Fibroblast of peridontal ligament (primary cell): ENCODE results near the gene CLDN14.
"Not testable (repeated sequence)": the region's sequence is repeated elsewhere in the genome, so short reads cannot be mapped to it uniquely, and the experiment has no call there.

Experiments
- DNase-seq: peaks from one replicate; pipeline ENCODE4 v3.0.0-alpha.2; 2010; ENCODE audit errors: extremely low read depth

CLDN14 gene

DNA sequence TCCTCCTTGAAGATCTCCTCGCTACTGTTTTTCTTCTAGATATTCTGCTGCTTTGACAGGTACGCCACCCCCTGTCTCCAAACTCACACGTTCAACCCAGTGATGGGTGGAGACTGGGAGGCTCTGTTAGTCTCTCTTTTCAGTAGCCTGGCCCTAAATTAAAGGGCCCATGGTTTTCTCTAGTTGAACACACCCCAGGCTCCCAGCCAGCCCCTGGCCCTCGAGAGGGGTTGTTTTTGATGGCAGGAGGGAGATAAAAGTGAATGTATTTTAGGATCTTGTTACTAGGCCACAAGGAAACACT, 21.6 kb upstream of the CLDN14 start:
- no peak for DNase-seq

DNA sequence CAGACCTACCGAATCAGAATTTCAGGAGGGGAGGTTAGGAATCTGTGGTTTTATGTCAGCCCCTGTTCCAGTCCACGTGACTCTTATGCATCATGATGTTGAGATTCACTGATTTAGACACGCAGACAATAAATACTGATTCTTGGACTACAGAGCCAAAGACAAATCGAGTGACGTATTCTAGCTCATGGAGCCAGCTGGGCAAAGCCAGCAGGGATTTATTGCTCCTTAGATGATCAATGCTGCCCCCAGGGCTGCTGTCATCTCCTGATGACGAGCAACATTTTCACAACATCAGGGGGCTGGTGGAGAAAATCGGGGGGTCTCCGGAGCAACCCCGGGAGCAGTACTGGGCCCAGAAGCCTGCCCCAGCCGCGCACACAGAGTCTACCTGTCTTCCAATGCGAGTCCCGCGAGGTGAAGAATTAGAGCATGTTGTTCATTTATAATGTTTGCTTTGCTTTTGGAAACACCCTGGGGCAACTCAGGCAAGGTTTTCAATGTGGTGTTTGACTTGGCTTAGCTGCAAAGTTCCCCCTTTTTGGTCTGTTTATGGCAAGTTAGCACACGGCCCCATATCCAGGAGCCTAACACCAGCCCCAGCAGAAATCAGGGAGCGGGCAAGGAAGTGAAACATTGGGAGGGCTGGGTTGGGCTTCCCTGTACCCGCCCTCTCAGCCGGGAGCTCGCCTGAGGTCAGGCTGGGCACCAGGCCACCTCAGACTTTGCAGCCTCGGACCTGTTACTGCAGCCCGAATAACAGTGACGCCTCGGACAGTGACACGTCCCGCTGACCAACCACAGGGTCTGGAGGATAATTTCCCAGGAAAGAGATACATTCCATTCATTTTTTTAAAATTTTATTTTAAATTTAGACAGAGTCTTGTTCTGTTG, 19.9 kb upstream of the CLDN14 start:
- no peak for DNase-seq

- no peak for DNase-seq
Observed at GRCh38 chr21:36494557-36494956, 14.6 kb upstream of the CLDN14 start.

DNA sequence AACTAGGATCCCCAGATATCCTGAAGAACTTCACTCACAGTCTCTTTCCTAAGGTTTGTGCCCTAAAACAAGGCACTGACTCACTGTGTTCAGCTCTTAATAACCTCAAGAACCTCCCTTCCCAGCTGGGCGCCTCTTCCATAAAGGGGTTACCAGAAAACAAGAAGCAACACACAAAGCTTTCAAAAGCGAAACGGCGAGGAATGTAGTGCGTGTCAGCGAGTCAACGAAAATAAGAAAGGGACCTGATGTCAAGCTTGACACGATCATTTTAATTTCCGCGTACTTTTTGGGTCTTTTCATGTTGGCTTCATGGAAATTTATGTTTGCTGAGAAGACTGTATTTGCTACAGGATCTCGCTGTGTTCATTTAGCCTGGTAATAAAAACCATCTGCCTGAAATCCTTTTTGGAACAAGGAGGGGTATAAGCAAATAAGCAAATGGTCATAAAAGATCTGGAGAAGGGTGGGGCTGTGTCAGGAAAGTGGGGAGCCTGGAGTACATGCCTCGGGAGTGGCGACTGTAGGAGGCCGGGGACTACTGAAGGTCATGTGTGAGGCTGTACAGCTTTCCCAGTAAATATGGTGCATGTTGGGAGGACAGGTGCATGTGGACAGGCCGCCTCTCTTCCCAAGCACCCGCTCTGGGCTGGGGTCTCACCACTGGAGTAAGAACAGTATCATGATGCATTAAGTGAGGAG, 11.4 kb upstream of the CLDN14 start:
- peak; percentile 15 for DNase-seq

DNA sequence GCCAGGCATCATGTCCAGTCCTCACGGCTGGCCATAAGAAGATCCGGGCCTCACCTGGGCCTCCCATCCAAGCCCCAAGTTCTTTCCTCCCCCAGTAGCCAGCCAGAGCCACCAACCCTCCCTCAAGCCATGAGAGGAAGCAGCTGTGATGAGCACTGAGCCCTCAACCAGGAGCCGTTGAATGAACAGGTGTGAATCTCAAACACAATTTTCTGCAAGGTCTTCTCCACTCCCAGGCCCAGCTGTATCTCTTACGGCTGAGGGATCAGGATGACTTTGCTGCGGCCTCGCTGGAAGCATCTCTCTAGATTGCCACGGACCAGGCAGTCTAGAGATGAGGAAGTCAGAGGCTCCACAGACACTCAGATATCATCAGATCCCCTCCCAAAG, 9.8 kb upstream of the CLDN14 start:
- DNase-seq: no peak

- no peak for DNase-seq
Observed at GRCh38 chr21:36489103-36489775, 9.3 kb upstream of the CLDN14 start.

GRCh38 chr21:36487641-36488307, 7.9 kb upstream of the CLDN14 start:
- peak; percentile 8 for DNase-seq

DNA sequence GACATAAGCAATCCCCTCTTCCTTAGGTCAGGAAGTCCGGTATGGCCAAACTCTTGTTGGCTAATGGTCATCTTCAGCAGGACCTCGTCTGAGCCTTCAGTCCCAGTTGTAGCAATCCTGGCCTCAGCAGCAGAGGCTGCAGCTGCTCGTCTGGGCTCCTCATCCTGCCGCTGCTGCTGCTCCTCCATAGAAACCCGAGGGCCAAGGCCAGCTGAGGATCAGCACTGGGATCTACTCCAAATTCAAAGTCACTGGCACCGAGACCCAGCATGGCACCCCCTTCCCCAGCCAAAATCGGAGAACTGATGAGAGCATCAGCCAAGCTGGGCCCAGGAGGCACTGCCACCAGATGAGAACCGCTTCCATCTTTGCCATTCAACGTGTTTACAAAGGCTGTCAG, 6.3 kb upstream of the CLDN14 start:
- DNase-seq: no peak

GRCh38 chr21:36485476-36485875, 5.6 kb upstream of the CLDN14 start:
- no peak for DNase-seq

GRCh38 chr21:36483095-36483494, 3.2 kb upstream of the CLDN14 start:
- no peak for DNase-seq

- DNase-seq: no peak
Observed at GRCh38 chr21:36482673-36483072, 2.8 kb upstream of the CLDN14 start.

DNA sequence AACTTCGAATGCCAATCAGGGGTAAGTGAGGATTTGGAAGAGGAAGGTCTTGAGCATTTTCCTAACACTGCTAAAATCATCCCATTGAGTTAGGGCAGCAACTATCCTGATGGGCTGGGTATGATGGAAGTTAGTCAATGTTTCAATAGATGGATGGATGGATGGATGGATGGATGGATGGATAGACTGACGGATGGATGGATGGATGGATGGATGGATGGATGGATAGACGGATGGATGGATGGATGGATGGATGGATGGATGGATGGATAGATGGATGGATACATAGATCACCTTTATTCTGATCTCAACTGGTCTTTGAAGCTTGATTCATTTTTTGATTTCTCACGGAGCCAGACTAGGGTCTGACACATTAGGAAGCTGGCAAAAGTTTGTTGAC, 2.3 kb upstream of the CLDN14 start:
- DNase-seq: no peak

- DNase-seq: no peak
Observed at GRCh38 chr21:36481639-36482038, 1.7 kb upstream of the CLDN14 start.

GRCh38 chr21:36480618-36481017, 696 bp upstream of the CLDN14 start:
- DNase-seq: no peak

GRCh38 chr21:36478941-36479340, 981 bp downstream of the CLDN14 start:
- peak; percentile 12 for DNase-seq

DNA sequence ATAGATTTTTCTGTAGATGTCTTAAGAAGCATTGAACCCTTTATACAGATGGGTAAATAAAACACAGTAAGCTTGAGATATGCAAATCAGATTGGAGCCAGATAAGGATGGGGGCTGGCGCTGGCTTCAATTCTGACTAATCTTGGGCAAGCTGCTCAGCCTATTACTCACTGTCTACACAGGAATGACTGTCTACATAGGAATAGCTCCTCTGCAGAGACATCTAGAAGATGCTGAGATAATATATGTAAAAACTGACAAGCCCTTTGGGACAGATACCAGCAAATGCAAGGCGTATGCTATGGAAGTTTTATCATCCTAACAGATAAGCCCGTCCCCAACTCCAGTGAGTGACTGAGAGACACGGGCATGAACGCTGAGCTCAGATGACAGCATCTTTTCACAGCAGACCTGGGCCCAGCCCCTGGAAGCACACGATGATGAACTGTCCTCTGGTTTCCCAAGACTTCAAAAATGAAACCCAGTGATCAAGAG, 1.7 kb downstream of the CLDN14 start:
- peak; percentile 73 for DNase-seq

- no peak for DNase-seq
Observed at GRCh38 chr21:36477559-36477958, 2.4 kb downstream of the CLDN14 start.

- no peak for DNase-seq
Observed at GRCh38 chr21:36477001-36477400, 2.9 kb downstream of the CLDN14 start.

DNA sequence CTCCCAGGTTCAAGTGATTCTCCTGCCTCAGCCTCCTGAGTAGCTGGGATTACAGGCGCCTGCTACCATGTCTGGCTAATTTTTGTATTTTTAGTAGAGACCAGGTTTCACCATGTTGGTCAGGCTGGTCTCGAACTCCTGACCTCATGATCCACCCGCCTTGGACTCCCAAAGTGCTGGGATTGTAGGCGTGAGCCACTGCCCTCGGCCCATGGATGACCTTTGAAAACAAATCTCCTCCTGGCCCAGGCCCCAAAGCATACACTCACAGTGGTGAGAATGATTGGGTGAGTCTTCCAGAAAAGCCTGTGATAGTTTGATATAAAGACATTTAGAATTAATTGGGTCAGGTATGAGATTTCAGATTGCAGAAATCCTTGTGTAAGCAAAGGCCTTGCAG, 3.4 kb downstream of the CLDN14 start:
- not testable (repeated sequence) for DNase-seq

GRCh38 chr21:36474591-36474990, 5.3 kb downstream of the CLDN14 start:
- DNase-seq: no peak

- DNase-seq: no peak
Observed at GRCh38 chr21:36473203-36473602, 6.7 kb downstream of the CLDN14 start.

GRCh38 chr21:36472377-36472776, 7.5 kb downstream of the CLDN14 start:
- DNase-seq: no peak
